Lower leg skin (tissue), 3 donors: Measurements from ENCODE around the gene SORCS2.

ENCODE experiments used
- CTCF ChIP-seq, 3 donors: fragments of 450-650 bp; IDR thresholded peaks; one replicate each; pipeline ENCODE4 v1.5.1; 2016; ENCODE audit warnings: antibody characterized with exemption in 3 of 3, mild to moderate bottlenecking in 3 of 3, moderate library complexity in 2 of 3
- POLR2A ChIP-seq, 2 donors: fragments of 450-650 bp; IDR thresholded peaks; one replicate each; pipeline ENCODE4 v1.6.1; 2016 to 2017; ENCODE audit warnings: antibody characterized with exemption in 2 of 2, mild to moderate bottlenecking in 1 of 2, moderate library complexity in 1 of 2

GRCh38 chr4:7631288-7632014 is 439.1 kb downstream of the SORCS2 start:
- TF ChIP-seq CTCF (IDR thresholded peaks at IDR 0.05) (no peak), POLR2A (IDR thresholded peaks at IDR 0.05) (no peak)
